HG03135 (cell line): ENCODE data around the gene CCDC102B.
"Not testable (repeated sequence)": the region's sequence is repeated elsewhere in the genome, so short reads cannot be mapped to it uniquely, and the experiment has no call there.

Source experiments
- ATAC-seq: cut with Tn5 transposase; IDR thresholded peaks from one replicate; pipeline ENCODE4 v1.9.1; 2021; ENCODE audit warnings: mild to moderate bottlenecking, moderate library complexity; ENCODE audit not compliant: unreplicated experiment

The CCDC102B gene

DNA sequence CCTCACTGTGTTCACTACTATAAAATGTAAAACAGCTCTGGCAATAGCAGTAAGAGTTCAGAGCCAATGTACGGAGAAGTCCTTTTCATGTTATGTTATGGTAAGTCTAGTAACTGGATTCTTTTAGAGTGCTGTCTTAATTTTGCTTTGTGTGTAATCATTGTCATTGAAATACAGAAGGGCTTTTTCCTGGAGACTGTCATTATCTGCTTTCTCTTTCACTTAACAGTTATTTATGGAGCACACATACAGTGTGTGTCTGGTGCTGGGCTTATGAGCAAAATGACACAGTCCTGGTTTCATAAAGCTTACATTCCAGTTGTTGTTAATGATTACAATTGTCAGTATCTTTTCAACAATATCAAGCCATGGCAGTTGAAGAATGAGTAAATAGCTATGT, 95.5 kb downstream of the CCDC102B start:
- no peak for ATAC-seq

DNA sequence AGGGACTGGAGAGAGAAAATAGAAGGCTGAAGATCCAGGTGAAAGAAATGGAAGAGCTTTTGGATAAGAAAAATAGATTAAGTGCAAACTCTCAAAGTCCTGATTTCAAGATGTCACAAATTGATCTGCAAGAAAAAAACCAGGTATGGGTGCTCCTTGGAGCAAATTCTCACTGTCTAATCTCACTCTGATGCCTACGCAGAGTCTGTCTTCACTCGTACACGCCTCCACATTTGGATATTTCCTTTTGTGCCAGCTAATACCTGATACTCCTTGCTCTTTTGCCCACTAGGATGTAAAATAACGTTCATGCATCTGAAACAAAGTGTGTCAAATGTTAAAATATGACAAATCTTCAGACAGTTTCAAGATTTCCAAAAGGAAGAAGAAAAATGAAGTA, 99.4 kb downstream of the CCDC102B start:
- no peak for ATAC-seq

DNA sequence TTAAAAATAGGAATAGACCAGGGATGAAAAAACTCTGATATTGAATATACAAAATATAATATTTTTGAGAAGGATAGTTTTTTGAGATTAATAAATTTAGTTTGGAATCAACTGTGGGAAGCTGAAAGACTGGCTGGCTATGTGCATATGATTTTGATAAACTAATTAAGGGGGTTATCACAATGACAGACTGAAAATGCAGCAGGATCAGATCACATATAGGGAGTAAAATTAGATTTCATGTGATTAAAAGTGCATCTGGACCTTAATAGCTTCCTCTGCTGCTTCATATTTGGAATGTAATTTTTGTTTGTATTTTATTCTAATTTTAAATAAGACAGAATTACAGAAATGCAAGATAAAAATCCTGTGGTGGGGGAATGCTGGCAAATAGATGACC, 111.7 kb downstream of the CCDC102B start:
- ATAC-seq = no peak

DNA sequence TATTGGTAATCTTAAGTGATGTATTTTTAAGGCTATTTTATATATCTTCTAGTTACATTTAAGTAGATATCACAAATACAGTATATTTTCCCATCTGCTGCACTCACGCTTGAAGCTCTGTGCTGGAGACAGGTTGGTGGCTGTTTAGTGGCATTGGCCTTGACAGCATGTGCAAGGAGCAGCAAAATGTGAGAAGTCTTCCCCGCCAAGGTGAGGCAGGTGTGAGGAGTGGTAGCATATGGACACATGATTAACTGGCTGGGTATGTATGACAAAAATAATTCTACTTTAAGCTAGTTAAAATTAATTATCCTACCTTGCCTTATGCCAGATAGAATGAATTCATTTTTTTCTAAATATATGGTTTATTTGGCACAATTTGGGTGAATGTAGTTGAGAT, 117.2 kb downstream of the CCDC102B start:
- no peak for ATAC-seq

DNA sequence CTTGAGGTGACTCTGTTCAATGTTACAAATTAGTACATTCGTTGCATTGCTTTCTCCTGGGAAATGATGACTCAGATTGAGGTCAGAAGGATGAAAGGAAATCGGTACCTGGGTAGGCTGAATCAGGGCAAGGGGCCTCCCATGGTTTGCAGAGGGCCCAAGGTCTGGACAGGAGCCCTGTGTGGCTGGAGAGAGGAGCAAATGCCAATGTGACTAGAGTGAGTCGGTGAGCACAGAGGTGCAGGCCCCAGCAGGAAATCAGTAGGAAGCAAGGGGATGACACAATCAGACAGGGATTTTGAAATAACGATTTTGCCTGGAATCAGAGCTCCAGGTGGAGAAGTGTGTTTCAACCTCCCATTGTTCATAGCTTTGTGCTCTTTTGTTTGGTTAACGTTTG, 118.9 kb downstream of the CCDC102B start:
- no peak for ATAC-seq

DNA sequence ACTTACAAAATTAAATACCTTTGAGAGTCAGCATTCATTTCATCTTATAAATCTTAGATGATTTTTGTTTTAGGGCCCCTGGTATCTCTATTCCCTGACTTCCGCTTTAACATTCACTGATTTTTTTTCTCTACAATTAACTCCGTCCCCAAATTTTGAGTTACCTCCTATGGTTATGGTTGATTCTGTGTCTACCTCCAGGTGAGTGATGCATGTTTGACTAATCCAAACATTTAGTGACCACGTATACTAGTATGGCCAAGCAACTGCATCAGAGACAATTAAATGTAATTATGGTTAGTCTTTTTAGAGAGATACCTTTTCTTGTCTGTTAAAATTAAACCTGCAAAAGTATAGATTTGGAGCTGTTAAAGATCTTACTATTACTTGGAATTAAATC, 120.3 kb downstream of the CCDC102B start:
- ATAC-seq = no peak

DNA sequence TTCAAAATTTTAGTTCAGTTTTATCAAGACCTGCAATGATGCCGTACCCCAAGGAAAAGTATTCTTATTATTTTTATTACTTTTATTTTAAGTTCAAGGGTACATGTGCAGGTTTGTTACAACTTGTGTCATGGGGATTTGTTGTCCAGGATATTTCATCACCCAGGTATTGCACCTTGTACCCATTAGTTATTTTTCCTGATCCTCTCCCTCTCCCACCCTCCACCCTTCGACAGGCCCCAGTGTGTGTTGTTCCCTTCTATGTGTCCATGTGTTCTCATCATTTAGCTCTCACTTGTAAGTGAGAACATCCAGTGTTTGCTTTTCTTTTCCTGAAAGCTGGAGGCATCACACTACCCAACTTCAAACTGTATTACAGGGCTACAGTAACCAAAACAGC, 122.0 kb downstream of the CCDC102B start:
- no peak for ATAC-seq

DNA sequence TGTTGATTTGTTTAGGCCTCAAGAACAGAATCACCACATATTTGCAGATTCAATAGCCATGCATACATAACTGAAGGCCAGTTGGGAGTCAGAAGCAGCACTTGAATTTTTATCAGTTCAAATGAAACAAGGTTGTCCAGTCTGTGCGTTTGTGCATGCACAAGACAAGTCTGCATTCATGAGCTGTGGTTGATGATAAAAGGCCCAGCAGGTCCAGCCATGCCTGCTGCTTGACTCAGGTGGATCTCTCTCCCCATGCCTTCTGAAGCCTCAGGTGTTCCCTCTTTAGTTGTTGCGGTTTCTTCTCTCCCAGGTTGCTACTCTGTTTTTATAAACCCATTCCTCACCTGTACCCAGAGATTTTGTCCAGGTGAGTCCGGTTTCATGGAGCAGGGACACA, 124.5 kb downstream of the CCDC102B start:
- ATAC-seq = no peak

DNA sequence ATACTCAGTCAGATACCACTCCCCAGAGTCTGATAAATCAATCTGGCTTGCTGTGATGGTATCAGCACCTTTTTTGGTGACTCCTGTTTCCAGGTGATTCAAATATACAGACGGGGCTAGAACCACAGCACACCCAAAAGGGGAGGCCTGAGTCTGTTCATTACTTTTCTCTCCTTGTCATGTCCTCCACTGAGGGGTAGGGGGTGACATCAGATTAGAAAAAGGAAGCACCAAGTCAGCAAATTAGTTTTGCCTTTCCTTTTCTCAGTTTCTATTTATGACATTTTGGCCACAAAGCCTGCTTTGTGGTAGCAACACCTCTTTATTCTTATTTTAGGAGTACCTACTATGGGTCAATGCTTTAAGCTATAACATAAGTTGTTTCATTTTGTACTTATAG, 127.4 kb downstream of the CCDC102B start:
- ATAC-seq = peak; percentile 81

DNA sequence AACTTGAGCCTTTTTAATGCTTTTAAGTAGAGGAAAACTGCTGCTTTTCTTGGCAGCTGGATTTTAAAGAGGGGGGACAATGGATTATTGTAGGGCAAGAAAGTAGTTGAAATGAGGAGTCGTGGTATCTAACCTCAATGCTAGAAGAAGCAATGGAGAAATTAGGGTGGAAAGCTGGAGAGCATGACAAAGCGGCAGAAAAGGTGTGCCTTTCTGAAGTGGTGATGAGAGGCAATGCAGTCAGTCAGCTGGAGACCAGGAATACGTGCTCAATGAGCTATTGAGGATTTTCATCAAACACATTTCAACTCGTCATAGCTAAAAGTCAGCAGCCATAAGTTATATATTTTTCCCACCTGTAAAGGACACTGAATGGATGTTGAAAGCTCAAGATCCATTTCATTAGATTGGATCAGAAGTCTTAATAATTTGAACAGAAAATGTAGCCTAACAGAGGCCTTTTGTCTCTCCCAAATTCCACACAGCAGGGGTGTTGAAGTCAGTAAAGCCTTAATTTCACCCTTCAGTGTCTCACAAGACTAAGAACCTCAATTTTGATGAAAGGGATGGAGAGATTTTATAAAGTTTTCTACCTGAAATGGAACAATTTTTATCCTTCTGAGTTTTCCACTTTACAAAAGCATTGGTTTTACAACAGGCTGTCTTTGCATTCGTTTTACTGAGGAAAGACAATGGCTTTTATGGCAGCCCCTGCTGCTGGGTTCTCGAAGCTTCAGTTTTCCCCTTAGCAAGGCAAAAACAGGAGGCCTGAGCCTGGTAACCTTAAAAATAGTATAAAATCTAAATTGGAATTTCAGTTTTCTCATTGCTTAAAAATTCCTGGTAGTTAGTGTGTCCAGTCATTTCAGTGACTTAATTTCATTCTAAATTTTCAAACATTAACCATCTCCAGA, 131.1 kb downstream of the CCDC102B start:
- no peak for ATAC-seq

DNA sequence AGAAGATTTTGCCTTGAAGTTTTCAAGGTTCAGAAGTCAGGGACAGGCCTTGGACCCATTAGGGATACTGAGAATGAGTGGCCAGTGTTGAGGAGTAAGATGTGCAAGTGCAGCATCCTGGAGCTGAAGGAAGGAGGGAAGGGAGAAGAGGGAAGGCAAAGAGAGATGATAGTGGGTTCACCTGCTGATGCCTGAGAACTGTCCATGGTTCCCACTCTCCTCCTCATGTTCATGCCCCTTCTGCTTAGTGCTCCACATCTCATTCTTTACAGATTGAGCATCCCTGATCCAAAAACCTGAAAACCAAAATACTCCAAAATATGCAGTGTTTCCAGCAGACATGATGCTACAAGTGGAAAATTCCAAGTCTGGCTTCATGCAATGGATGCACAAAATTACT, 137.8 kb downstream of the CCDC102B start:
- no peak for ATAC-seq

DNA sequence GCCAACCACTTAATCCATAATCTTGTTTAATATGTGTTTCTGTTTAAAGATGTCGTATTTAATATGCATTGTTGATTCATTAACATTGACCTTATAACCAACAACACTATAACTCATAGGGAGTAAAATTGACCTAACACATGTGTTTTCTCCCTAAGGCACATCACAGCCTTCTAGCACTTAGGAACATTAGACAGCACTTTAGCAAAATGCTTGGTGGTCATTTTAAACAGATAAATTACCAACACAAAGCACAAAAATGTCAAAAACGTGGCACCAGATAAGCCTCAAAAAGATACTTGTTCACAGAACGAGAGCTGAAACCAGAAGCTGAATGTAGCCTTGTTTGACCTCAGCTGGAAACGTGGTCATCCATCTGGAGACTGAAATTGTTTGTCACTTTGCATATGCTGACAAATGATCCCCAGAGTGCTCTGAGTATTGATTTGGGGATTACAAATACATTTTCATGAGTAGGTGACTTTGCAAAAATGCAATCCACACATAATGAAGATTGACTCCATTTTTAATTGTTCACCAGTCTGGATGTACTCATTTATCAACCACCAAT, 139.2 kb downstream of the CCDC102B start:
- ATAC-seq = peak; percentile 78

DNA sequence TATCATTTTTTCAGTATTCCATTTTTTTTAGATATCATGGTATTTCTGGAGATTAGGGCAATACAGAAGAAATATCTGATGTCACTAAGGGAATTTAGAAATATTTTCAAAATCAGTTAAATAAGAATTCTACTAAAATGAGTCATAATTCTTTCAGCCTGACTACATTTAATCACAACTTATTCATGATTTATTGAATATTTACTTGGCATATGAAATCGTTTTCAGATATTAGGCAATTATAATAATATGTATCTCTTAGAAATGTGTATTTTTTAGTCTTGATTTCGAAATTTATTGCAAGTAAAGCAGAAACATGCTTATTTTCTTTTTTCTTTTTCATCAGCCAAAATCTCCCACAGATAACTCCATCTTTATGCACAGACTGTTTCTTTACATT, 142.2 kb downstream of the CCDC102B start:
- no peak for ATAC-seq

DNA sequence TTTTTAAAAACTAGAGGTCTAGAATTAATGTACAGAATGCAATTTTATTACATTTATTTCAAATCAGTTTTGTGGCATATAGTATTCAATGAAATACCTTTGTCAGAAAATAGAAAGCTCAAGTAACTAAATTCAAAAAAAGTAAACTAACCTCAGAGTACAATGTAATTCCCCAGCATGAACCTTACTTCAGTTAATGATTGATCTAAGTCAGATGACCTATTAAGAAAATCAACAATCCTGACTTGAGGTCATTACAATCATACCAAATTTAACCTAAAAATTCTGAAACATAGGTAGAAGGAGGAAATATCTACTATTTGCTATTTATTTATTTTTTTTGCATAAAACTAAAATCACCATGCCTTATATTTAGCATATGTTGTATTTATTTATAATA, 142.9 kb downstream of the CCDC102B start:
- ATAC-seq = no peak

DNA sequence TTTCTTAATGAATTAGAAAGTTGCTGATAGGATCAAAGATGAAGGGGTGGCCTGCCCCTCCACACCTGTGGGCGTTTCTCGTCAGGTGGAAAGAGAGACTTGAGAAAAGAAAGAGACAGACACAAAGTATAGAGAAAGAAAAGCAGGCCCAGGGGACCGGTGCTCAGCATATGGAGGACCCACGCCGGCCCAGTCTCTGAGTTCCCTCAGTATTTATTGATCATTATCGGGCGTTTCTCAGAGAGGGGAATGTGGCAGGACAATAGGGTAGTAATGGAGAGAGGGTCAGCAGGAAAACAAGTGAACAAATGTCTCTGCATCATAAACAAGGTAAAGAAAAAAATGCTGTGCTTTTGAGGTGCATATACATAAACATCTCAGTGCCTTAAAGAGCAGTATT, 144.3 kb downstream of the CCDC102B start:
- ATAC-seq = no peak

DNA sequence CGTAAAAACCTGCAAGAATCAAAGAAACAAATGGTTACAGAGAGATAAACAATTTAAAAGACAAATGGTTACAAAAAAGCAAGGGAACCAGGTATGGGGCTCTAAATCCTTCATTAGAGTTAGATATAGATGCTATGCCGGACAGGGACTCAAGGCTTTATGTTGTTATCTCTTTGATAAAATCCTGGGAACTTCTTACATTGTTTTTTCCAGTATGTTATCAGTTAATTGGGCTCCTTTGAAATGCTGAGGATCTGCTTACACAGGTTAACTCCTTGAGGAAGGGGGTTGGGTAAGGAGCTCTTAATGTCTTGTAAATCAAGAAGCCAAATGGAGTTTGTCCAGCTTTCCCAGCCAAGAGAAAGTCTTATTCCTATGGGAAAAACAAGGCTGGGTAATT, 146.0 kb downstream of the CCDC102B start:
- ATAC-seq = not testable (repeated sequence)

DNA sequence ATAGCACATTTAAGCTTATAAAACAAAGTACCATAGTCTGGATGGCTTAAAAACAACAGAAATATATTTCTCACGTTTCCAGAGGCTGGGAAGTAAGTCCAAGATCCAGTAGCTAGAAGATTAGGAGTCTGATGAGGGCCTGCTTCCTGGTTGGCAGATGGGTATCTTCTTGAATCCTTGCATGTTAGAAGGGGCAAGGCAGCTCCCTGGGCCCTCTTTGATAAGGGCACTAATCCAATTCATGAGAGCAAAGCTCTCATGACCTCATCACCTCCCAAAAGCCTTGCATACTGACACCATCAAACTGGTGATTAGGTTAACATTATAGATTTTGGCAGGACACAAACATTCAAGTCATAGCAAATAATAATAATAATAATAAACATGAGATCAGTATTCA, 146.4 kb downstream of the CCDC102B start:
- ATAC-seq = no peak

DNA sequence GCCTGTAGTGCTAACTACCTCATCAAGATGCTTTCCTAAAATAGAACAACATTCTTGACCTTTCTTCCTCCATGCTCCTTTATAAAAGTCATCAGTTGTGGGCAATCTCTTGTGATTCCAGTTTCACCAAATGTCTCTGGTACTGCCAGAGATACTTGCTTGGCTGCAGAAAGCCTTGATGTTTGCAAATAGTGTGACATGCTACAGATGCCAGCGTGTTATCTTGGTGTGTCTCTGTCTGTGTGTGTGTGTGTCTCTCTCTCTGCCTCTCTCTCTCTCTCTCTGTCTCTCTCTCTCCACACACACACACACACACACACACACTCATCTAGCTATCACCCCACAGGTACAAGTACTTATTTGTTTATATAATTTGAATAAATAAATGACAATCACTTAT, 146.9 kb downstream of the CCDC102B start:
- ATAC-seq = no peak

DNA sequence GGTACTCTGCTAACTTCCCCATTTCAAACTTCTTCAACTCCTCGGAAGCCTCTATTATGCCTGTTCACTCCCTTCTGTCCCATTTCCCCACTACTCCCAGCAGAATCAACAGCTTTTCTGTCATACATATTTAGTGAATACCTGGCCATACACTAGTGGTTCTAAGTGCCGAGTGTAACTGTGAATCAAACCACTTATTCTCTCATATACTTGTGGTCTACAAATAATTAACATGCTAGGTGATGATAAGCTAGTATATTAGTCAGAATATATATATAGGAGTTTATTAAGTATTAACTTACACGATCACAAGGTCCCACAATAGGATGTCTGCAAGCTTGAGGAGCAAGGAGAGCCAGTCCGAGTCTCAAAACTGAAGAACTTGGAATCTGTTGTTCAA, 150.7 kb downstream of the CCDC102B start:
- no peak for ATAC-seq

DNA sequence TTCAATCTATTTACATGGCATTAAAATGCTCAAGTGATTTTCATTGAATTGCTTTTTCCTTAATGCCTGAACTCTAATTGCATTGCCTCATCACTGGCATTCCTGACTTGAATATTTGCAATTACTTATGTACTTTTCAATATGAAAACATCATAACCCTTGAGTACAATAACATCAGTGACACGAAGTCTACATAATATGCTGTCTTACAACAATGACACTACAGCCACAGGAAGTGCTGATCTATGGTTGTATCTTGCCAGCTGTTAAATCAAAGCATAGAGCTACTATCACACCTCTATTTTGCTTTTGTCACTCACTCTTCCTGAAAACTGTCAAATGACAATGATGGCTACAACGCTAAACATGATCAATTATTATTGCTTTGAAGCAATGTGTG, 156.9 kb downstream of the CCDC102B start:
- ATAC-seq = no peak

DNA sequence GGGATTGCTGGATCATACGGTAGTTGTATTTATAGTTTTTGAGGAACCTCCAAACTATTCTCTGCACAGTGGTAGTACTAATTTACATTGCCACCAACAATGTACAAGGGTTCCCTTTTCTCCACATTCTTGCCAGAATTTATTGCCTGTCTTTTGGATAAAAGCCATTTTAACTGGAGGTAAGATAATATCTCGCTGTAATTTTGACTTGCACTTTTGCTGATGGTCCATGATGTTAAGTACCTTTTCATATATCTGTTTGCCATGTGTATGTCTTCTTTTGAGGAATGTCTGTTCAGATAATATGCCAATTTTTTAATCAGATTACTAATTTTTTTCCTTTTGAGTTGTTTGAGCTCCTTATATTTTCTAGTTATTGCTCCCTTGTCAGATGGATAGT, 158.8 kb downstream of the CCDC102B start:
- no peak for ATAC-seq

DNA sequence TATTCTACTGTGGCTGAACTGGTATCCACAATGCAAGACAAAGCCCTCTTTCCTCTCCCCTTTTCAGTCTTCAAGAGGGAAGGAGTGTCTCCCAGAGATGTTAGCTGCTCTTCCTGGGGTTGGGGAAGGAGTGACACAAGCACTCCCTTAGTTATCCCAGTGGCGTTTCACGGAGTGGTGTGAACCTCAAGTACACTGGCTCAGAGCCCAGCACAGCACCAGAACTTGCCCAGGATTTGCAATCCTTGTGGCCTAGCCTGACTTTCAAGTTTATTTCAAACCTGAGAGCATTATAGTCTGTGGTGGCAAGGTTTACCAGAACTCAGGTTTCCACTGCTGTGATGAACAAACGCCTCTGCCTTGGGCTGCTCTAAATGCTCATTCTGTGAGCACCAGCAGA, 162.5 kb downstream of the CCDC102B start:
- ATAC-seq = no peak

DNA sequence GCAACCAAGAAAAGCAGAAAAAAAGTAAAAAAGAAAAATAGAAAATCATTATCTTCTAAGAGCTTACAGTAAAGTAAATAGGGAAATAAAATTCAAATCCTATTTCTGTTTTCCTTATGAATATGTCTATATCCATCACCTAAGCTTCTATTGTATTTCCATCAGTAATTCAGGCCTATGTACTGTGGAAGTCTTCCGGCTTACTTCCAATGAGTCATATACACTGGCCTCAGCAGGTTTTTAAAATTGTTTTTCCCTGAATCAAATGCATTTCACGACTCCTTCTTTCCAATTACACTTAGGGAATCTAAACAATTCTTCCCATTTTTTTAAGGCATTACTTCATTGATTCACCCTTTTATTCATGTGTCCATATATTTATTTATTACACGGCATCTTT, 164.7 kb downstream of the CCDC102B start:
- ATAC-seq = no peak
